Esophagus mucosa (tissue), 1 donor: ENCODE results near the gene RASGEF1C. TPM values are rescaled to one million over a fixed set of nuclear protein-coding genes. Genes with fewer than 3 reads are reported as not detected.

Experiments used
- total RNA-seq: library from RNA; stranded (reverse); gene quantifications from one replicate; pipeline ENCODE4 v1.2.4, GENCODE V29; 2023
- donor health status: DM: yes; HTN: yes; CAD: no.

Gene RASGEF1C
- total RNA-seq, 1 donor from 2014 or later, result not detected

Other genes starting within 250 kb of the RASGEF1C start
- gene RNF130, start 137.5 kb downstream of the RASGEF1C start, total RNA-seq, result 13.7 TPM
- 16.3 TPM for gene MAPK9, start 82.9 kb upstream of the RASGEF1C start, total RNA-seq
- 1.1 TPM for gene GFPT2, start 144.1 kb upstream of the RASGEF1C start, total RNA-seq